Upper lobe of left lung (tissue), 6 donors: ENCODE data around the gene OTP. TPM values are rescaled to one million over a fixed set of nuclear protein-coding genes. Genes with fewer than 3 reads are reported as not detected.

Experiments used
- total RNA-seq, 6 donors: library from RNA; depleted of rRNA in 4 of 6; stranded (reverse); fragments of >200 nt in 4 of 6; gene quantifications; one replicate each; pipeline versions ENCODE4 v1.1.0 to v1.2.1, GENCODE V29; 2016 to 2021
- donor health status: DM: no; HTN: no; CAD: no; lungs with moderate emphysema.
- donor health status: DM: no; HTN: yes; CAD: no; lungs with severe emphysema.

OTP gene
- total RNA-seq, 6 donors from 2014 or later = not detected

Other genes with a start within 250 kb of the OTP start
- 10 to 100 TPM; 13.9 to 69.9 (median 36.6) TPM for gene WDR41, start 146.4 kb downstream of the OTP start, total RNA-seq
- gene TBCA, start 137.6 kb upstream of the OTP start, total RNA-seq = 100 to 1,000 TPM in 5 of 6 donors, 10 to 100 TPM in 1; 69.2 to 163 (median 124) TPM